ENCODE measurements around the gene CD70.
"Not testable (repeated sequence)": the region's sequence is repeated elsewhere in the genome, so short reads cannot be mapped to it uniquely, and the experiment has no call there.

Gene CD70

DNA sequence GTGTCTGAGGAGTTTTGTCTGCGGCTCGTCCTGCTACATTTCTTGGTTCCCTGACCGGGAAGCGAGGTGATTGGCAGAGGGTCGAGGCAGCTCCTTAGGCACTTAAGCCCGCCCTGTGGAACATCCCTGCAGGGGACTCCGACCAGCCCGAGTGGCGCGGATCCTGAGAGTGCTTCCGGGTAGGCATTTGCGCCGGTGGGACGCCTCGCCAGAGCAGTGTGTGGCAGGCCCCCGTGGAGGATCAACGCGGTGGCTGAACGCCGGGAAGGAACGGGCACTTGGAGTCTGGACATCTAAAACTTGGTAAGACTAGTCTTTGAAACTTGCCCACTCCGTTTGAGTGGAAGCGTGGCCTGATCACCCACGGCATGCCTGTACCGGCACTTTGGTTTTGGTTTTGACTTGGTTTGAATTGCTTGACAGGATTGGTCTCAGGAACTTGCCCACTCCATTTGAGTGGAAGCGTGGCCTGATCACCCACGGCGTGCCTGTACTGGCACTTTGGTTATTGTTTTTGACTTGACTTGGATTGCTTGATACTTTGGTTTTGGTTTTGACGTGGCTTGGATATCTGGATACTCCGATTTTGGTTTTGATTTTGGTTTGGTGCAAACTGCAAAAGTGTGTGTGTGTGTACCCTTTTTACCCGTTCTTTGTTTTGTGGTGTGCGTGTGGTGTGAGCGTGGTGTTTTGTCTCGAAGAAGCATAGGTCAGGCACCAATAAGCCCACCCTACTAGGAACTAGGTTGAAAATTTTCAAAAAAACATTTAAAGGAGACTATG, 6.7 kb upstream of the CD70 start:
- peak in 1 of 2 experiments; percentile 12 for DNase-seq

DNA sequence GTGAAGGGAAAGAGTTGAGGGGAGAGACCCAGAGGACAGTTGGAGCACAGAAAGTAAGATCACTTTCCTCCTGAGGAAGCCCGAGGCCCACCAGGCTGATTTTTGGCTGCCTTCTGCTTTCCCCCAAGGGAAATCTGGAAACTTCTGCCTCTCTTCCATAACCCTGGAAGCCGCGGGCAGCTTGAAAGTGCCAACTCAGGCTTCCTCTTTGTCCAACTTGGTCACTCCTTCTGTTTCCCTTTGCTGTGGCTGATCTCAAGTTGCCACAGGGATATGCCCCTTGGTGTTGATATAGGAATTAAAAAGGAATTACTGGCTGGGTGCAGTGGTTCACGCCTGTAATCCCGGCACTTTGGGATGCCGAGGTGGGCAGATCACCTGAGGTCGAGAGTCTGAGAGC, 5.7 kb upstream of the CD70 start:
- DNase-seq = no peak

DNA sequence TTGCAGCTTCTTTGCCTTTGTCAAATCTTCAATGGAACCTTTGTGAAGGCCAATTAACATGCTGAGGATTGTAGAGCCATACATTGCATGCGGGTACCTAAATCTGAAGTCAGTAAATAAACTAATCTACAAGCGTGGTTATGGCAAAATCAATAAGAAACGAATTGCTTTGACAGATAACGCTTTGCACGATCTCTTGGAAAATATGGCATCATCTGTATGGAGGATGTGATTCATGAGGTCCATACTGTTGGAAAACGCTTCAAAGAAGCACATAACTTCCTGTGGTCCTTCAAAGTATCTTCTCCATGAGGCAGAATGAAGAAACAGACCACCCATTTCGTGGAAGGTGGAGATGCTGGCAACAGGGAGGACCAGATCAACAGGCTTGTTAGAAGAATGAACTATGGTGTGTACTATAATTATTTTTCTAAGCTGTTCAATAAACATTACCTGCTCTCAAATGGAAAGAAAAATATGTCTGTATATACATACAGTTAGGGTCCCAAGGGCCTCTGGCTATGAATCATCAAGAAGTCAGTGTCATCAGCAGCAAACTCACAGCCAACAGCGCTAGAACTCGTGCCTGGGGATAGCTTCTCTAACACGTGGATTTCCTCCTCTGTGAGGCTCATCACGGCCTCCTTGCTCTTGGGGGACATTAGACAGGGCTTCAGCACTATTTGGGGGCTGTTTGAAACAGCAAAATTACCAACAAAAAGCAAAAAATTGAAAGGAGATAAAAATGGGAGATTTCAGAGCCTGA, 2.9 kb upstream of the CD70 start:
- DNase-seq = no peak

DNA sequence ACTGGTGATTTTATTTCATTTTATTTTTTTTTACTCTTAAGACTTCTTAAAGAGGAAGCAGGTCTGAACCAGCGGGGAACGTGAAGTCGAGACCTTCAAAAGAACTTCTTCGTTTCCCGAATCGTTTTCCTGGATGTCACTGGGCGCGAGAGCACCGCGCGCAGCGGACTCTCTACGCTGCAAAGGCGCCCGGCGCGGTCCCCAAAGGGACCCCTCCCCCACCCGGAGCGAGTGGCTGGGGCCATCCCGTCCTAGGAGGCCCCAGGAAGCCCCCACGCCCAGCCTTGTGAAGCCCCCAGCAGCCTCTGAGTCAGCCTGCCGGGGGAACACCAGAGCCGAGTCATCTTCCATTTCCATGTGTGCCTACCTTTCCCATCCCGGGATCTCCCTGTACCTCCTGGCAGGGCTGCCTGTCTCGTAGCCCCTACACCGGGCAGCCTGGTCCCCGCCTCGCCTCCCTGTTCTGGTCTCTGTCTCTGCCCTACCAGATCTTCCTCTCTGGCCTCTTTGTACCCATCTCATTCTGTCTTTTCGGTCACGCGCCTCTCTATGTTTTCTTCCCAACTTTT, 608 bp downstream of the CD70 start:
- DNase-seq = peak in 1 of 2 experiments; percentile 49

GRCh38 chr19:6589711-6590257, 1.2 kb downstream of the CD70 start:
- no peak for DNase-seq

- DNase-seq = no peak
These were observed 2.2 kb downstream of the CD70 start for GRCh38 chr19:6588508-6589345.

DNA sequence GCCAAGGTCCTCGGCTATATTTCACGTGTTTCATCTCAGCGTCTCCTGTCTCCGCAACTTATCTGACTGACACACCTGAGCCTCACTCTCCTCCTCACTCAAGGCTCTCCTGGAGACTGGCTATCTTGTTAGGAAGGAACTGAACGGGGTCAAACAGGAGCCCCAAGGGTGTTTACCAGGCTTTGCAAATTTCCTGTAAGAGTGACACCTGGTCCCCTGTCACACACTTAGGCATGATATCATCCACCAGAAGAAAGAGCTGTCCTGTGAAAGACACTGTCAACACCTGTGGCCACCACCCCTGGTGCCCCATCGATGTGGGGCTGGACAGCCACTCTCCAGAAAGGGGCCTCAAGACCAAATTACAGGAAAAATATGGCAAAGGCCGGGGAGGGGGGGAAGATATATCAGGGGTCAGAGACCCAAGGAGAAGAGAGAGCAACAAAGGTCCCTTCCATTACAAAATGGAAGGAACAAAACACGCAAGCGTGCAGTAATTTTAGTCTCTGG, 2.9 kb downstream of the CD70 start:
- no peak for DNase-seq

GRCh38 chr19:6587093-6587820, 3.7 kb downstream of the CD70 start:
- DNase-seq = no peak

GRCh38 chr19:6586726-6587092, 4.2 kb downstream of the CD70 start:
- DNase-seq = no peak

- DNase-seq = no peak
These were observed 4.9 kb downstream of the CD70 start for GRCh38 chr19:6586056-6586455.

GRCh38 chr19:6582515-6583484, 8.2 kb downstream of the CD70 start:
- not testable (repeated sequence) for DNase-seq

- no peak for DNase-seq
These were observed 10.6 kb downstream of the CD70 start for GRCh38 chr19:6580313-6580712.

- no peak for DNase-seq
These were observed 11.3 kb downstream of the CD70 start for GRCh38 chr19:6579450-6580178.

DNA sequence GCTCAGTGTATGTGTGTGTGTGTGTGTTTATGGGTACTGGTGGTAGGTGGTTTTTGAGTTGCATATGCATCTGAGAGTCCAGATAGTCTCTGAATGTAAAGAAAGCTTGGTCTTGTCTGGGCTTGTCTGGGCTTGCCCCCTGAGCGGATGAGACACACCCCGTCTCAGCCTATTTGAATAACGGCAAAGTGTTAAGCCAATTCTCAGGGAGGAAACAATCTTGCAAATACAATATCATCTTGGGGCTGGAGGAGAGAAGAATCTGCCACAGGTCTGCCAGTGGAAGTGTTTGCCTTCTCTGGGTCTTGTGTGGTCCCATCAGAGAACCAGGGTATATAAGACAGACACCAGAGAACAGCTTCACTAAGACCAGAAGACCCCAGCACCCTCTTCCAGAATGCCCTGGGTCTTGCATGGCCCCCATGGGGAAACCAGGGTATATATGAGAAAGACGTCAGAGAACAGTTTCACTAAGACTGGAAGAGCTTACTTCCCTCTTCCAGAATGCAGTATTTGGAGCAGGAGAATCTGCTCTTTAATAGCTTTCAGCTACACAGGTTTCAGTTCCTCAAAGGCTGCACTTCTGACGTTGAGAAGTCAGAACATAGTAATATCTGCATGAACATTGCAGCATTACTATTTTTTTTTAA, 13.3 kb downstream of the CD70 start:
- no peak for DNase-seq

DNA sequence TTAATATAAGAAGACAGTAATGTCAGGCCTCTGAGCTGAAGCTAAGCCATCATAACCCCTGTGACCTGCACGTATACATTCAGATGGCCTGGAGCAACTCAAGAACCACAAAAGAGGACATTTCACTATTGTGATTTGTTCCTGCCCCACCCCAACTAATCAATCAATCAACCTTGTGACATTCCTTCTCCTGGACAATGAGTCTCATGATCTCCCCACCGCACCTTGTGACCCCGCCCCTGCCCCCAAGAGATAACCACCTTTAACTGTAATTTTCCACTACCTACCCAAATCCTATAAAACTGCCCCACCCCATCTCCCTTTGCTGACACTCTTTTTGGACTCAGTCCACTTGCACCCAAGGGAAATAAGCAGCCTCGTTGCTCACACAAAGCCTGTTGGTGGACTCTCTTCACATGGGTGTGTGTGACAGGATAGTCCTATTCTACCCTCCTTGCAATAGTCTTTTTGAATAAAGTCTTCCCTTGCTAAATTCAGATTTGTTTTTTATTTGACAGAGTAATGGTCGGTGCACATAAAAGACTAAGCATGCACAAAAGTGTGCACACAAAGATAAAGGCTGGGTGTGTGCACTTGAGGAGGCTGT, 14.0 kb downstream of the CD70 start:
- DNase-seq = no peak

- DNase-seq = no peak
These were observed 17.6 kb downstream of the CD70 start for GRCh38 chr19:6573350-6573749.

DNA sequence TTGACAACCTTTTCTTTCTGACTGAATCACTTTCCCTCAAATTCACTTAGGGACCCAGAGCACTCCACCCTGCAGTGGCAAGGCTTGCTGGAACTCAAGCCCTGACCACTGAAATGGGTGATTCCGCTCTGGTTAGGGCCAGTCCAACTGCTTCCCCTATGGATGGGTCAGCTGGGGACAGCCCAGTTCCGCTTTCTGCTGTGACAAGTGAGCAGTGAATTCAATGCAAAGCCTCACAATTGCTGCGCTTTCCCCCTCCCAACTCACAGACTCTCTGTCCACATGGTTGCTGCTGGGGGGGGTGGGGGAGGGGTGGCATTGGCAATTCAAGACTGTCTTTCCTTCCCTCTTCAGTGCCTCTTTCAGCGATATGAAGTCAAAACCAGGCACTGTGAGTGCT, 18.7 kb downstream of the CD70 start:
- DNase-seq = no peak

GRCh38 chr19:6571167-6571566, 19.8 kb downstream of the CD70 start:
- DNase-seq = no peak

DNA sequence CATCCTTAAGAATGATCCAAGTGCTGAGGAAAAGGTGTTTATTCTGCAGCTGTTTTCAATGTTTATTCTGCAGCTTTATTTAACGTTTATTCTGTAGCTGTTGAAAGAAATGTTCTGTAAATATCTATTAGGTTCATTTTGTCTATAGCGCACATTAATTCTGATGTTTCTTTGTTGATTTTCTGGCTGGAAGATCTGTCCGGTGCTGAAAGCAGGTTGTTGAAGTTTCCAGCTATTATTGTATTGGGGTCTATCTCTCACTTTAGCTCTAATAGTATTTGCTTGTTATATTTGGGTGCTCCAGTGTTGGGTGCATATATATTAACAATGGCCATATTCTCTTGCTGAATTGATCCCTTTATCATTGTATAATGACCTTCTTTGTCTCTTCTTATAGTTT, 20.2 kb downstream of the CD70 start:
- DNase-seq = no peak
